Neural progenitor cell (in vitro differentiated cells): Measurements from ENCODE around the gene E2F1. TPM values are rescaled to one million over a fixed set of nuclear protein-coding genes. Genes with fewer than 3 reads are reported as not detected.

ENCODE experiments used
- DNase-seq: peaks from one replicate; pipeline ENCODE4 v3.0.0-alpha.2; 2016; ENCODE audit warnings: low spot score
- H2AFZ ChIP-seq: fragments of 200-600 bp; sonication (generic); replicated peaks from 2 replicates; pipeline ENCODE4 v1.6.1; 2016; ENCODE audit warnings: antibody characterized with exemption
- H3F3A ChIP-seq: fragments of 200-600 bp; sonication (generic); 2 replicates; pipeline ENCODE4 v1.6.1; 2016; ENCODE audit warnings: antibody characterized with exemption, low read depth
- H3K27ac ChIP-seq: fragments of 200-600 bp; sonication (generic); 2 replicates; pipeline ENCODE4 v1.5.1; 2016; ENCODE audit warnings: mild to moderate bottlenecking
- H3K27me3 ChIP-seq: fragments of 200-600 bp; sonication (generic); 2 replicates; pipeline ENCODE4 v1.6.1; 2016; ENCODE audit warnings: mild to moderate bottlenecking, moderate library complexity
- H3K36me3 ChIP-seq: fragments of 200-600 bp; sonication (generic); 2 replicates; pipeline ENCODE4 v1.5.1; 2016
- H3K4me1 ChIP-seq: fragments of 200-600 bp; sonication (generic); 2 replicates; pipeline ENCODE4 v1.6.1; 2016; ENCODE audit warnings: mixed run types
- H3K4me2 ChIP-seq: fragments of 200-600 bp; sonication (generic); 2 replicates; pipeline ENCODE4 v1.6.1; 2016
- H3K4me3 ChIP-seq: fragments of 200-600 bp; sonication (generic); 2 replicates; pipeline ENCODE4 v1.5.1; 2016
- H3K79me2 ChIP-seq: fragments of 200-600 bp; sonication (generic); 2 replicates; pipeline ENCODE4 v1.6.1; 2016; ENCODE audit warnings: low read depth
- H3K9ac ChIP-seq: fragments of 200-600 bp; sonication (generic); 2 replicates; pipeline ENCODE4 v1.6.1; 2016
- H3K9me3 ChIP-seq: fragments of 200-600 bp; sonication (generic); 2 replicates; pipeline ENCODE4 v1.5.1; 2016; ENCODE audit warnings: low read depth
- H4K20me1 ChIP-seq: fragments of 200-600 bp; sonication (generic); 2 replicates; pipeline ENCODE4 v1.6.1; 2016; ENCODE audit warnings: low read depth
- H3K27ac Mint-ChIP-seq: 3 replicates; pipeline ENCODE4 v1.8.0; 2021; ENCODE audit warnings: mixed read lengths
- H3K27me3 Mint-ChIP-seq: 2 replicates; pipeline ENCODE4 v1.8.0; 2022; ENCODE audit warnings: low read depth, mild to moderate bottlenecking, inconsistent platforms, moderate library complexity, mixed read lengths; ENCODE audit not compliant: insufficient read depth
- H3K36me3 Mint-ChIP-seq: 3 replicates; pipeline ENCODE4 v1.8.0; 2021; ENCODE audit warnings: mixed read lengths
- H3K4me1 Mint-ChIP-seq: 3 replicates; pipeline ENCODE4 v1.8.0; 2021; ENCODE audit warnings: mixed read lengths
- H3K4me3 Mint-ChIP-seq: 3 replicates; pipeline ENCODE4 v1.8.0; 2021; ENCODE audit warnings: mild to moderate bottlenecking, moderate library complexity, mixed read lengths
- H3K9me3 Mint-ChIP-seq: 3 replicates; pipeline ENCODE4 v1.8.0; 2020; ENCODE audit warnings: mixed read lengths
- EZH2 ChIP-seq: fragments of 200-600 bp; sonication (generic); IDR thresholded peaks from 2 replicates; pipeline ENCODE4 v1.6.1; 2017; ENCODE audit warnings: antibody characterized with exemption, mild to moderate bottlenecking, moderate library complexity
- EZH2phosphoT487 ChIP-seq: fragments of 200-600 bp; sonication (generic); IDR thresholded peaks from 2 replicates; pipeline ENCODE4 v1.6.1; 2017; ENCODE audit warnings: antibody characterized with exemption
- total RNA-seq: library from RNA; depleted of rRNA; stranded (reverse); fragments of >200 nt; gene quantifications from 2 replicates; pipeline ENCODE4 v1.2.3, GENCODE V29; 2015; ENCODE audit warnings: low replicate concordance
- TF ChIP-seq, protein P1 (sequence below): fragments of 200-600 bp; sonication (generic); IDR thresholded peaks from 2 replicates; pipeline ENCODE4 v1.5.1; 2017; ENCODE audit warnings: antibody characterized with exemption, mild to moderate bottlenecking

E2F1 gene
- total RNA-seq, 1 donor from 2014 or later = 9.7 TPM

DNA sequence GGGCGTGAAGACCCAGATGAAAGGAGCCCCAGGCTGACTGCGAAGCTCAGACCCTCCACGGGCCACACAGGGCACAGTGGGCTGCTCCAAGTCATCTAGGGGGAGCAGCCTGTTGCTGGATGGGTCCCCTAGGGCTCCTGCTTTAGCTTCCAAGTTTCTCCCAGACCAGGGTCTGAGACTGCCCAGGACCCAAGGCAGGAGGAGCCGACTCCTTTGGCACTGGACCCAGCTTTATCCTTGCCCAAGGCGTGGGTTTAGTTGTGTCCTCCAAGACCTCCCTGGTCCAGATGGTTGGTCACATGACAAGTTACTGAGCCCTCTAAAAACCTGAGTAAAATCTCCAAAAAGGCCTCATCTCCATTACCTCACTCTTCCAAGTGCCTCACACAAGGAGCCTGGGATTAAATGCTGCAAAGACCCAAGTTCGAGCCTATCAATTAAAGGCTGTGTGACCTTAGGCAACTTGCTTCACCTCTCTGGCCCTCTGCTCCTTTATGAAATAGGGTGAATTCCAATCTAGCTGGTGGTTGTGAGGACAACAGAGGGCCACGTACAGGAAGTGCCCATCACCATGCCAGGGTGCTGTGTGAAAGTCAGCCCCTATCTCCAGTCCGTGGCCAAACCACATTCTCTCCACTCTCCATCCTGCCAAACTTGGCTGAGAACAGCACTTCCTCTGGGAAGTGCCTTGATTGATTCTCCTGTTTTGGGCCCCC lies 14.5 kb downstream of the E2F1 start:
- Histone ChIP-seq H3F3A (peaks cover 29% of the 10 kb centered on the region), H3K27me3 (peaks cover 10% of the 10 kb centered on the region), H3K4me2 (no peak overlapping the region), H3K79me2 (no peaks in the 10 kb centered on the region), H3K27ac (no peak overlapping the region), H3K4me3 (no peak overlapping the region), H3K9me3 (no peaks in the 10 kb centered on the region), H3K9ac (no peak overlapping the region), H2AFZ (no peak overlapping the region), H3K36me3 (no peaks in the 10 kb centered on the region), H3K4me1 (peaks cover 23% of the 10 kb centered on the region), H4K20me1 (peaks cover 24% of the 10 kb centered on the region)
- TF ChIP-seq EZH2 (no peak), EZH2phosphoT487 (no peak)
- TF ChIP-seq, protein P1, sequence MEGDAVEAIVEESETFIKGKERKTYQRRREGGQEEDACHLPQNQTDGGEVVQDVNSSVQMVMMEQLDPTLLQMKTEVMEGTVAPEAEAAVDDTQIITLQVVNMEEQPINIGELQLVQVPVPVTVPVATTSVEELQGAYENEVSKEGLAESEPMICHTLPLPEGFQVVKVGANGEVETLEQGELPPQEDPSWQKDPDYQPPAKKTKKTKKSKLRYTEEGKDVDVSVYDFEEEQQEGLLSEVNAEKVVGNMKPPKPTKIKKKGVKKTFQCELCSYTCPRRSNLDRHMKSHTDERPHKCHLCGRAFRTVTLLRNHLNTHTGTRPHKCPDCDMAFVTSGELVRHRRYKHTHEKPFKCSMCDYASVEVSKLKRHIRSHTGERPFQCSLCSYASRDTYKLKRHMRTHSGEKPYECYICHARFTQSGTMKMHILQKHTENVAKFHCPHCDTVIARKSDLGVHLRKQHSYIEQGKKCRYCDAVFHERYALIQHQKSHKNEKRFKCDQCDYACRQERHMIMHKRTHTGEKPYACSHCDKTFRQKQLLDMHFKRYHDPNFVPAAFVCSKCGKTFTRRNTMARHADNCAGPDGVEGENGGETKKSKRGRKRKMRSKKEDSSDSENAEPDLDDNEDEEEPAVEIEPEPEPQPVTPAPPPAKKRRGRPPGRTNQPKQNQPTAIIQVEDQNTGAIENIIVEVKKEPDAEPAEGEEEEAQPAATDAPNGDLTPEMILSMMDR = no peak
- Mint-ChIP-seq H3K27ac (no peak overlapping the region), H3K36me3 (peaks cover 16% of the 10 kb centered on the region), H3K4me3 (peak overlapping the region; percentile 87), H3K9me3 (no peaks in the 10 kb centered on the region), H3K27me3 (peaks cover 9% of the 10 kb centered on the region), H3K4me1 (peaks cover 37% of the 10 kb centered on the region)
- DNase-seq = no peak

DNA sequence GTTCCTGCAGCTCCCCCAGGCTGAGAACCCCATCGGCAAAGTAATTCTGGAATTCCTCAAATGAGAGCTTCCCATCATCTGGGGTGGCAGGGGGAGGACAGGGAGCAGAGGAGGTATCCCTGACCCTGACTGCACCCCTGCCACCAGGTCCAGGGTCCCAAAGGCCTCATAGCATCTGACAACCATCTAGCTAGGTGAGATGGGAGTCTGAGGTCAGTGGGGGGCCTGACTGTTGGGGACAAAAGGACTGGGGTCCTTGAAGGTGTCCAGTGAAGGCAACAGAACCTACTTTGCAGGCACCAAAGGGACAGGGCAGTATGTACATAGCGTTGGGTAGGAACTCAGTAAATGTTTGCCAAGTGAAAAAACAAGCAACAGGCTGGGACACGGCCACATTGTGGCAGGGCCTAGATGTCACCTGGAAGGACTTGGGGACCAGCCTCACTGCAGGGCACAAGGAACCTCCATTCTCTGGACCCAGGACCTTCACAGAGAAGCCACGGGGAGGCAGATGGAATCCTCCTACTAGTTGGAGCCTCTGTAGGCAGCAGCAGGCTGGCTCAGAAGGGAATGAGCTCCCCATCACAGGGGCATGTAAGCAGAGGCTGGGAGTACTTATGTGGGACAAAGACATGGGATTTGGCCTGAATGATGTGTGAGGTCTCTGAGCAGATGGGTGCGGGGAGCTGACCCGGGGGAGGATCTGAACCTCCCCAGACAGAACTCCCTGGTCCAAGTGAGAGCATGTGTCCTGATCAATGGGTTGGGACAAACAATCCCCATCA lies 15.3 kb downstream of the E2F1 start:
- Mint-ChIP-seq H3K4me3 (peak overlapping the region; percentile 9), H3K9me3 (no peaks in the 10 kb centered on the region), H3K27me3 (peaks cover 10% of the 10 kb centered on the region), H3K27ac (no peak overlapping the region), H3K36me3 (peaks cover 19% of the 10 kb centered on the region), H3K4me1 (peaks cover 38% of the 10 kb centered on the region)
- Histone ChIP-seq H4K20me1 (peaks cover 16% of the 10 kb centered on the region), H3K36me3 (no peaks in the 10 kb centered on the region), H3K4me3 (no peak overlapping the region), H3K4me1 (peaks cover 23% of the 10 kb centered on the region), H3K79me2 (no peaks in the 10 kb centered on the region), H3K9me3 (no peaks in the 10 kb centered on the region), H2AFZ (no peak overlapping the region), H3K9ac (no peak overlapping the region), H3K4me2 (no peak overlapping the region), H3K27ac (no peak overlapping the region), H3K27me3 (peaks cover 10% of the 10 kb centered on the region), H3F3A (peaks cover 30% of the 10 kb centered on the region)
- DNase-seq = no peak
- TF ChIP-seq, protein P1 = no peak
- TF ChIP-seq EZH2phosphoT487 (no peak), EZH2 (no peak)

DNA sequence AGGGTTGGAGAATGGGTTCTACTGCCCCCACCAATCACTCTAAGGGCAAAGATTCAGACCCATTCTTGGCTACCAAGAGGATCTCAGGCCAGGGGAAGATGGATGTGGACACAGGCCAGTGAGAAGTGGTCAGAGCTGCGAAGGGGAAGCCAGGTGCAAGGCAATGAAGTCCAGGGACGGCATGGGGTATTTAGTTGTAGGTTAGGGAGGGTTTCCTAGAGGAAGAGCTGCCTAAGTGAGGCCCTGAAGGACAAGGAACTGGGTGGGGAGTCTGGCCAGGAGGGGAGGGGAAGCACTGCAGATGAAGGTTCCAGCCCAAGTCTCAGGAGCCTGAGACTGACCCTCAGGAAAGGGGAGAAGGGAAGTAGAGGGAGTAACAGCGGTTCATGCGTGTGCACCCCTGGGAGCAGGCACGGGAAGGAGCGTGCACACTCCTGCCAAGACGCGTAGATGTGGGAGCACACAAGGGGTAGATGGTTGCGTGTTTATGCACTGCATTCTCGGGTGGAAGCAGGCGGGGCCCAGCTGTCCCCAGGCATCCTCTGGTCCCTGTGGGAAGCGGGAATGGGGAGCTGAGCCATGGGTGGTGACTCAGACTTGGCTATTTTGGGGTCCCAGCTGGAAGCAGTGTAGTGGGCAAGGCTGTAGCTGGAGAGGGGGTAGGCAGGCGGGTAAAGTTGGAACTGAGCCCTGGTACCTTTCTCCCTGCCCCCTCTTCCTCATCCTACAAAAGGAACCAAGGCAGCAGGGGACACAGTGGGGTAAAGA lies 16.1 kb downstream of the E2F1 start:
- H3K27me3 Mint-ChIP-seq = peaks cover 10% of the 10 kb centered on the region
- Histone ChIP-seq H3K27me3 (peaks cover 10% of the 10 kb centered on the region), H4K20me1 (peaks cover 7% of the 10 kb centered on the region), H3K79me2 (no peaks in the 10 kb centered on the region), H3F3A (peaks cover 23% of the 10 kb centered on the region), H2AFZ (no peak overlapping the region), H3K4me1 (peaks cover 17% of the 10 kb centered on the region), H3K4me3 (no peak overlapping the region), H3K27ac (no peak overlapping the region), H3K4me2 (no peak overlapping the region), H3K9me3 (no peaks in the 10 kb centered on the region), H3K9ac (no peak overlapping the region), H3K36me3 (no peaks in the 10 kb centered on the region)
- H3K4me1 Mint-ChIP-seq = peaks cover 34% of the 10 kb centered on the region
- DNase-seq = no peak
- H3K27ac Mint-ChIP-seq = no peak overlapping the region
- no peak overlapping the region for H3K4me3 Mint-ChIP-seq
- no peaks in the 10 kb centered on the region for H3K9me3 Mint-ChIP-seq
- H3K36me3 Mint-ChIP-seq = peaks cover 19% of the 10 kb centered on the region
- TF ChIP-seq EZH2 (no peak), EZH2phosphoT487 (no peak)
- TF ChIP-seq, protein P1 = no peak
